CD4-positive, alpha-beta T cell treated with Interleukin-15 for 1 hour (primary cell): ENCODE data around the gene FMO3.

Source experiments
- DNase-seq: peaks from one replicate; pipeline ENCODE4 v3.0.0-alpha.2; 2020

Gene FMO3

DNA sequence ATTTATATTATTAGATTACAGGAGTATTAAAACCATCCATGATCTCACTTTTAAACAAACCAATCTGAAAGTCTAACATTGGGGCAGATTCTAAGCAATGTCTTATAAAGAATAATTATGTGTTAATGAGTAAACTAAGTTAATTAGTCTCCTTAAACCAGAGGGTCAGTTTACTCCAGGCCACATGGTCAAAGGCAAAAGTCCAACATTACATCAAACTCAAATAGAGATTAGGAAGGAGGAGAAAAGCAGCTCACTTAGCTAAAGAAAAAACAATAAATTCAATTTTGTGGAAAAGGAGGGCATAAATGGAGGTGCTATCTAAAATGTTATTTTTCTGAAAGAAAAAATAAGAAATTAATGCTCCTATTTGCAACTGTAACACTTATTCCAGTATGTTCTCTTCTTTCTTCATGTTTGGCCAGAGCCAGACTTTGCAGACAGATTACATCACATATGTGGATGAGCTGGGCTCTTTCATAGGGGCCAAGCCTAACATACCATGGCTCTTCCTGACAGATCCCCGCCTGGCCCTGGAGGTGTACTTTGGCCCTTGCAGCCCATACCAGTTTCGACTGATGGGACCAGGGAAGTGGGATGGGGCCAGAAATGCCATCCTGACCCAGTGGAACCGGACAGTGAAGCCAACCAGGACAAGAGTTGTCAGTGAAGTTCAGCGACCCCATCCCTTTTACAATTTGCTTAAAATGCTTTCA lies 70.1 kb downstream of the FMO3 start:
- no peak for DNase-seq

DNA sequence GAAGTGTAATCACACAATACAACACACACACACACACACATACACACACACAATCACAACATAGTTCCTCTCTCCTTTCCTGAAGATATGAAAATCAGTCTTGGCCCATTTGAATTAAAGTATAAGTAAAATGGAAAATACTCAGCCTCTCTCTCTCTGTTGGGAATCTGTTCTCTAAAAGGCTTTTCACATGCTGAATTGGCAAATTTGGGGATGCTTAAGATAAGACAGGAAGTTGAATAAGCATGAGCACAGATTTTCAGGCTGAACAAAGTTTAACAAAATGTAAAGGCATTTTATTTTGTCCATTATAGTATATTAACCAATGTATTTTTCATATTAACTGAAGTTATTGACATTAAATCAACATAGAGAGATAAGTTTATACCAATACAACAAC lies 70.7 kb downstream of the FMO3 start:
- no peak for DNase-seq

DNA sequence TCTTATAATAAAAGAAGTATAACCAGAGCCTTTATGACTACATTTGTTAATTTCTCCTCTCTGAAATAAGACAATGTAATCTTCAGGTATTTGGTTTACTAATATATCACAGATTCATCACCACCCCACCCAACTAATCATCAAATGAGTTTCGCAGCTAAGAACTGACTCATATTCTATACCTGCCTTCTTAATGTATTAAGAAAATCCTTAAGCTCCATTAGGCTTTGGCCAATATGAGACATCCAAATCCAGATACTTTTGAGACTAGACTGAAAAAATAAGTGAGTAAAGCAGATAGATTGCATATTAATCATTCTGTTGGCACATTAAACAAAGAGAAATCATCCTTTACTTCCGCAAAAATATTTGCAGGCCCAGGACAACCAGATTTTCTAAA lies 75.7 kb downstream of the FMO3 start:
- DNase-seq: no peak
